ENCODE measurements around the gene MIF.
A peak's percentile ranks its signal among the peaks of the same experiment; 100 is the strongest.
"Not testable (repeated sequence)": the region's sequence is repeated elsewhere in the genome, so short reads cannot be mapped to it uniquely, and the experiment has no call there.

Gene MIF

GRCh38 chr22:23903328-23903971 lies 9.3 kb downstream of the MIF start:
- no peak for DNase-seq

DNA sequence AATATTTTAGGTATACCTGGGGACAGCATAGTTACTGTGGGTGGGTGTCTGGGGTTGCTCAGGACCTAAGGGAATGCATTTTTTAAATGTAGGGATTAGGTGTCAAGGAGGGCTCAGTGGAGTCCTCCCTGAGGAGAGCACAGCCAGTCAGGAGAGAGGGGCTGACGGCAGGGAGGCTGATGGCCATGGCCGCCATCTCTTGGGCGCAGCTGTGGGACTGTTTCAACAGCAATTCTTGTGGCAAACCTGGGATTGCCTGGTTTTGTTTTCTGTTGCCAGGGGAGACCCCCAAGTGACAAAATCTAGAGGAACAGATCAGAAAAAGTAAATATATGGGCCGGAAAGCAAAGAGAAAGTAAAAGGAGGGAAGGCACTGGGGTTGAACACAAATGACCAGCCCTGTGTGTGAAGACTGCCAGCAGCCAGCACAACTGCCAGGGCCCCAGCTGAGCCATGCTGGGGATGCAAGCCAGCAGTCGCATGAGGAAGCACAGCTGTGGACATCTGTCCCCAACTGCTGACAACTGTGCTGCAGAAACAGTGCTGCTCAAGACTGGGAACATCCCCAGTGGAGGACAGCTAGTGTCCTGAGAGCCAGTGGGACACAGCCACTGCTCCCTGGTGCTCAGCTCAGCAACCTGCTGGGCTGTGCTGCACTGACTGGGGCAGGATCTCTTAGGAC lies 10.5 kb downstream of the MIF start:
- DNase-seq: no peak

DNA sequence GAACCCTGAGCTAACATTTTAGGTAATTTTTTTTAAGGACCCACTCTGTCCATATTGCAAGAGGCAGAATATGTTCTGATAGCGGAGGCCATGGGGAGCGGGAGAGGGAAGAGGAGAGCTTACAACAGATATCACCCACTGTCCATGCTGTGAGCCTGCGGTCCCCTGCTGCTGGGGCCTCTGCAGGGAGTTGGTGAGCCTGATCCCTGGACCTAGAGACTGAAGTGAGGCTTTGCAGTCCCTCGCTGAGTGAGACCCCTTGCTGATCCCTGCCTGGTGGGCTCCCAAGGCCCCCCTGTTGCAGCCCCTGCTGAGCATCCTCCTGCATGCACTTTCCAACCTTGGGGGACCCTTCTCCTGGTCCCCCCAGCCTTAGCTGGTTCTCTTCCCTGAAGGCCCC lies 12.5 kb downstream of the MIF start:
- no peak for DNase-seq

- not testable (repeated sequence) for DNase-seq
Observed at GRCh38 chr22:23907423-23907822, 13.2 kb downstream of the MIF start.

GRCh38 chr22:23908587-23909205 lies 14.5 kb downstream of the MIF start:
- DNase-seq: no peak

DNA sequence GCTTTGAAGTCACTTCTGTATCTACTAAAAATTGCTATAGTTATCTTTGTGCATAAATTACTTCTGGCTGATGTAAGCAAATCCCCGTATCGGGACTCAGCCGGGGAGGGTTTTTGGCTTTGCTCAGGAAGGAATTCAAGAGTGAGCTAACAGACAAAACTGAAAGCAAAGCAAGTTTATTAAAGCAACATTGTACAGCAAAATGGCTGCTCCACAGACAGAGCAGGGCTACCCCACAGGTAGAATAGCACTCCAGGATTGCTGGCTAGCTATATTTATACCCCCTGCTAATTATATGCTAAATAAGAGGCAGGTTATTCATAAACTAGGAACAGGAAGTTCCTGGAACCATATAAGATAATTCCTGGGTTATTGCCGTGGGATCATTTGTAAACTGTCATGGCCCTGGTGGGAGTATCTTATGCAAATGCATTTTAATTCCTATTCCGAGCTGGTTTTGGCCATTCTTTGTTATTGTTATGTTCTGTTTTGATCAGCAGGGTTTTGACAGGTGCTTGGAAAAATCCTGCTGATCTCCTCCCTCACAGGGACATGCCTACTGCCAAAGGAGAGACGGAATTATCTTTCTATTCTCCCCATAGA lies 15.2 kb downstream of the MIF start:
- no peak for DNase-seq

DNA sequence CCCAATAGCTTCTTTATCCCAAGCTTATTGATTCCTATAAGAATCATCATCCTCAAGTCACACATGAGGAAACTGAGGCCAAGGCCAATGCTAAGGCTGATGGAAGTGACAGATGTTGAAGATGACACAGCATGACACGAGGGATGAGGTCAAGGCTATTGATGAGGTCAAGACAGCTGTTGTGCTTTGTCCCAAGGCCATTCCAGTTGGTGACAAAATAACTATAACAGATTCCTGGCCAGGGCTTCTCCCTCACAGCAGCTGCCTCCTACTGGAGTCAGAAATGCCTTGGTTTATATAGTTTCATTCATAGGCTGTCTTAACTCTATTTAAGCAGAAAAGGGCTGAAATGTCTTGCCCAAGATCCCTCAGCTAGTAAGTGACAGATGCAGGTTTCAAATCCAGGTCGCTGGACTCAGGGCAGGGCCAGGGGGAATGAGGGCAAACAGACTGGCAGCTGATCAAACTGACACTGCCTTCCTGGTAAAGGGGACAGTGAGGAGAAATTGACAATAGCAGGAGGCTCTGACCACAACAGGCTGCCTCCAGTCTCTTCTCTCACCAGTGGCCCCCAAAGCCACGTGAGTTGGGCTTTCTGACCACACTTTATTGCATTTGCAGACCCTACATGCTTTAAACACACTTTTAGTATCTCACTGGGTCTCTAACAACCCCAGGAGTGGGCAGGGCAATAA lies 16.5 kb downstream of the MIF start:
- no peak for DNase-seq

- DNase-seq: no peak
Observed at GRCh38 chr22:23911318-23911980, 17.3 kb downstream of the MIF start.

- DNase-seq: no peak
Observed at GRCh38 chr22:23912293-23912903, 18.2 kb downstream of the MIF start.

GRCh38 chr22:23913306-23913660 lies 19.1 kb downstream of the MIF start:
- peak; percentile 49 for DNase-seq

DNA sequence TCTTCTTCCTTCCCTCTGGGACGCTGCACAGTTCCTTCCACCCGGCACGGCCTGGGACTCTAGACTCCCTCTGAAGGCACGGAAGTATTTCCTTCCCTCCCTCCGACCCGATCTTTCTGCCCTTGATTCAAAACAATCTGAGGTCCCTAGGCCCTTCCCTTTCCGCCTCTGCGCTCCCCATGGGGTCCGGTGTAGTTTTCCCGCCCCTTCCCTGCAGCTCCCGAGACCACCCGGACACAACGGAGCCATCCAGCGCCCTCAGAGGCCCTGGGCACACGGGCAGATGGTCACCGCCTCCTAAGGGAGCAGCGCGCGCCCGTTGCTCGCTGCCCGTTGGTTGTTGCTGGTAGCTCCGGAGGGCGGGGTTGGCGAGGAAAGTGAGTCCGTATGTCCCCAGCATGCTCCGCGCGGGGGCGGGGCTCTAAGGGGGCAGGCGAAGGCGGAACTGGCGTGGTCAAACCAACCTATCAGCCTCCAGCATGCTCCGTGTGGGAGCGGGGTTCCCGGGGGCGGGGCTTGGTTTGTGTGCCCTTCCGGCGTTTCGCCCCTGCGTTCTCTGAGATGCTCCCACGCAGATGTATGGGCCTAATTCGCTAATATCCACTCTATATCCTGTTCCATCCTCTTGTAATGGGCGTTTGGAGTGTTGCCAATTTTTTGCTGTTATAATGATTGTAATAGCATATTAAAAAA lies 19.6 kb downstream of the MIF start:
- DNase-seq: peak; percentile 100

GRCh38 chr22:23915290-23915689 lies 21.1 kb downstream of the MIF start:
- no peak for DNase-seq

DNA sequence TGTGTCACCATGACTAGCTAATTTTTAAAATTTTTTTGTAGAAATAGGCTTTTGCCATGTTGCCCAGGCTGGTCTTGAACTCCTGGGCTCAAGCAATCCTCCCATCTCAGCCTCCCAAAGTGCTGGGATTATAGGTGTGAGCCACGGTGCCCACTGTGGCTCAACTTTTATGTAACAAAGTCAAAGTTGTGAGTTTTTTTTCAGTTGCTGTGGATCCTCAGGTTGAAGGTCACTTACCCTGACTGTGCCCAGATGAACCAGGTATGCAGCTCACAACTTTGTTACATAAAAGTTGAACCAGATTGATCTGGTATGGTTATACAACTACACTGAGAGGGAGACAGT lies 26.1 kb downstream of the MIF start:
- not testable (repeated sequence) for DNase-seq

DNA sequence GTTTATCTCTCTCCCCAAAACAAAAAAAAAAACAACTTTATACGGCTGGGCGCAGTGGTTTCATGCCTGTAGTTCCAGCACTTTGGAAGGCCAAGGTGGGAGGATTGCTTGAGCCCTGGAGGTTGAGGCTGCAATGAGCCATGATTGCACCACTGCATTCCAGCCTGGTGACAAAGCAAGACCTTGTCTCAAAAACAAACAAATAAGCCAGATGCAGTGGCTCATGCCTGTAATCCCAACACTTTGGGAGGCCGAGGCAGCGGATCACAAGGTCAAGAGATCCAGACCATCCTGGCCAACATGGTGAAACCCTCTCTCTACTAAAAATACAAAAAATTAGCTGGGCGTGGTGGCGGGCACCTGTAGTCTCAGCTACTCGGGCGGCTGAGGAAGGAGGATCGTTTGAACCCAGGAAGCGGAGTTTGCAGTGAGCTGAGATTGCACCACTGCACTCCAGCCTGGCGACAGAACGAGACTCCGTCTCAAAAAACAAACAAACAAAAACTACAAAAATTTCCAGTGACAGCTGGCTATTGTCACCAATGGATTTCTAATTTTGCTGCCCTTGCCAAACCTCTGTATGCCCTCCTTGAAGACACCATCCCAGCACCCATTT lies 27.5 kb downstream of the MIF start:
- DNase-seq: not testable (repeated sequence)

DNA sequence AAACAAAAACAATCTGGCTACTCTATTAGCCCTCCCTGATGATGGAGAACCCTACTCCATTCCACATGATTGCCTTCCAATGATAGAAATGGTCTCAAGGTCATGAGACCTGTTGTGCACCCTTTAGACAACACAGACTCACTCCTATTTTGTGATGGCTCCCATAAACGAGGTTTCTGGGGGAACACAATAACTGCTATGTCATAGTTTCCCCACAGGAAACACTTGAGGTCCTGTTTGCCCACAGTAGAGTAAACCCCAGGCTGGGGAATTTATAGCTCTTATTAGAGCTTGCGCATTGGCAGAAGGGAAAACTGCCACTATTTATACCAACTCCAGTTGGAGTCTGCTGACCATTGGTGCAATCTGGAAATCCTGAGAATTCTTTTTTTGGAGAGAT lies 28.7 kb downstream of the MIF start:
- no peak for DNase-seq

- DNase-seq: no peak
Observed at GRCh38 chr22:23925020-23925606, 30.9 kb downstream of the MIF start.

DNA sequence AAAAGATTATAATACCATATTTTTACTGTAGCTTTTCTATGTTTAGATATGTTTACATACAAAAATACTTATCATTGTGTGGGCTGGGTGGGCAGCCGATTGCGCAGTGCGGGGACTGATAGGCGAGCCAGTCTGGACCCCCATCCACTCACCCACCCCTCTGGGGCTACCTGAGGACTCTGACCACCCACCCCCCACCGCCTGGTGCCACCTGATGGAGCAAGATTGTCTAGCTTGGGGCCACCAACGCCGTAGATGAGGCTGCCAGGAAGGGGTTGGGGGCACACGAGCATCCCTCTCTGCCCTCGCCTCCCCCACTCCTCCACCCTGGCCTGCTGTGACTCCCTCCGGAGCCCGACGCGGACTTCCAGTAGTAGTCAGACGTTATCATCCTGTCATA lies 32.4 kb downstream of the MIF start:
- DNase-seq: no peak

DNA sequence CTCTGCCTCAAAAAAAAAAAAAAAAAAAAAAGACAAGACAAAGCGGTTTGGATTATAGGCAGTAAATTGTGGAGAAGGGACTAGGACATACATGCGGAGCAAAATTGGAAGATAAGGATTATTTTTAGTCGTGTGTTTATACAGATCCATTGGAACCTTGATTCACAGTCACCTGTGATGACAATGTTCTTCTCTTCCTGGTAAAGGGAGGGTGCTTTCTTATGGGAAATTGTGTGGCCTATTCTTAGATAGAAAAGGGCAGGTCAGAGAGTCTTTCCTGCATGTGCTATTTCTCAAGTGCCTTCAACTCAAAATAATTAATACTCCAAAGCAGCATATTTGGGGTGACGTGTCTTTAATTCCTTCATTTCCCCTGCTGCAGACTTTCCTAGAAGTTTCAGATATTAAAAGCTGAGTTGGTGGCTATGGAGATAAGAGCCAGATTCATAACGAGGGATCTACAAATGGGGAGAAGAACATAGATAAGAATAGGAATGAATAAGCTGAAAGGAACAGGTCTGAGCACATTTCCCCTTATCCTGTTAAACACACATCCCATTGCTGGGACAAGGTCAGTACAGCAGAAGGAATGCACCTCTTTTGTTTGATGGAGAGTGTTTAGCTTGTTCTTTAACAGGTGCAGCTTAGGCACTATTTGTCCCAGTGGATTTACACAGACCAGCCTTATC lies 44.3 kb downstream of the MIF start:
- DNase-seq: no peak

DNA sequence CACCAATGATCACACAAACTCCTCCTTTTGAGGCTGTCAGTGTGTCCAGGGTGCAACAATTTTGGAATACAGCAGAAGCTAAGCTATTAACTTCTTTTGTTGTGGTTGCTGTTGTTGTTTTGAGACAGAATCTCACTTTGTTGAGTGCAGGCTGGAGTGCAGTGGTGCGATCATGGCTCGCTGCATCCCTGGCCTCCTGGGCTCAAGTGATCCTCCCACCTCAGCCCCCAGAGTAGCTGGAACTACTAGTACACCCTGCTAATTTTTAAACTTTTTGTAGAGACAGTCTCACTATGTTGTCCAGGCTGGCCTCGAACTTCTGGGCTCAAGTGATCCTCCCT lies 44.8 kb downstream of the MIF start:
- DNase-seq: no peak

DNA sequence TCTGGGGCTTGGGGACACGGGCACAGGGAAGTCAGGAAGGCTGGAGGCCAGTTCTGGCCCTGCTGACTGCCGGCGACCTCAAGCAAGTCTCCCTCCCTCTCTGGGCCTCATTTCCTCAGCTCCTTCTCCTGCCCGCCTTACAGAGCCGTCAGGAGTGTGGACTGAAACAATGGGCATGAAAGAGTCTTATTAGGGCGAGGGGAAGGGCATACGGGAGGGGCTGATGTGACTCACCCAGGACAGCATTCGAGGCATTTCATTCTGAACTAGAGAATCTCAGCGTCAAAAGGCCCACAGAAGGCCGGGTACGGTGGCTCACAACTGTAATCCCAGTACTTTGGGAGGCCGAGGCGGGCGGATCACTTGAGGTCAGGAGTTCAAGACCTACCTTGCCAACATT lies 46.0 kb downstream of the MIF start:
- not testable (repeated sequence) for DNase-seq
